Keratinocyte (primary cell): ENCODE results near the gene SHPK.

Experiments used
- CTCF ChIP-seq, 3 experiments: IDR thresholded peaks in 1 of 3; conservative IDR thresholded peaks in 1 of 3; optimal IDR thresholded peaks in 1 of 3; 2 replicates in 2 of 3; 3 replicates in 1 of 3; pipeline versions ENCODE3 to v1.5.1; 2011; ENCODE audit warnings: low read length in 3 of 3, mild to moderate bottlenecking in 3 of 3, moderate library complexity in 2 of 3, control low read depth in 1 of 3, inconsistent platforms in 1 of 3; ENCODE audit not compliant: insufficient read depth in 2 of 3; ENCODE audit errors: extremely low read depth in 1 of 3
- EZH2 ChIP-seq: IDR thresholded peaks from one replicate; pipeline ENCODE4 v1.6.1; 2012; ENCODE audit warnings: inconsistent platforms, mild to moderate bottlenecking, low read length, moderate library complexity

GRCh38 chr17:3656755-3657587 lies 20.9 kb upstream of the SHPK start:
- no peak for TF ChIP-seq CTCF (optimal IDR thresholded peaks at IDR 0.05 in 1 of 3, IDR thresholded peaks at IDR 0.05 in 1 of 3, conservative IDR thresholded peaks at IDR 0.05 in 1 of 3; ENCODE audit: extremely low read depth in 1 of 3, insufficient read depth in 2 of 3, low read length in 3 of 3)
- no peak for TF ChIP-seq EZH2
